Panc1 (cell line): ENCODE measurements around the gene SP100. TPM values are rescaled to one million over a fixed set of nuclear protein-coding genes. Genes with fewer than 3 reads are reported as not detected.

Experiments used
- ATAC-seq: fragments of 200-7000 bp; cut with Tn5 transposase; 2 replicates; pipeline ENCODE4 v1.9.1; 2020; ENCODE audit warnings: mild to moderate bottlenecking, moderate library complexity
- Bru-seq: library from RNA; stranded (reverse); fragments of 400-500 nt; gene quantifications from one replicate; lab custom pipeline; 2021; lab: Mats Ljungman, UMichigan
- BruChase-seq, 2 experiments: library from RNA; stranded (reverse); fragments of 400-500 nt; gene quantifications; one replicate each; lab custom pipeline; 2021; lab: Mats Ljungman, UMichigan
- BruUV-seq: library from RNA; stranded (reverse); fragments of 400-500 nt; replicated peaks from 2 replicates; lab custom pipeline; 2021; lab: Mats Ljungman, UMichigan
- CTCF ChIA-PET: fragments of 300-600 bp; sonication (Branson Sonifier 250); formaldehyde crosslinking; loops from one replicate; lab custom pipeline; 2022; ENCODE audit warnings: antibody characterized with exemption; lab: Charles Lee
- POLR2A ChIA-PET: fragments of 300-600 bp; sonication (Branson Sonifier 250); formaldehyde crosslinking; loops from one replicate; lab custom pipeline; 2022; ENCODE audit warnings: antibody characterized with exemption; lab: Charles Lee
- DNase-seq: peaks from one replicate; pipeline ENCODE4 v3.0.0-alpha.2; 2010; ENCODE audit warnings: low read depth, low spot score
- H3K27ac ChIP-seq: 2 replicates; pipeline ENCODE4 v1.5.1; 2011; ENCODE audit warnings: mild to moderate bottlenecking, low read length, inconsistent platforms
- H3K27me3 ChIP-seq: fragments of 200-500 bp; sonication (Bioruptor generic); 2 replicates; pipeline ENCODE4 v1.6.0; 2014; ENCODE audit warnings: low read length, inconsistent platforms; ENCODE audit not compliant: control insufficient read depth, insufficient read depth
- H3K36me3 ChIP-seq: fragments of 200-500 bp; sonication (Bioruptor generic); 2 replicates; pipeline ENCODE4 v1.5.1; 2014; ENCODE audit warnings: inconsistent platforms, mild to moderate bottlenecking, low read length, moderate library complexity; ENCODE audit not compliant: control insufficient read depth, insufficient read depth
- H3K4me1 ChIP-seq: 2 replicates; pipeline ENCODE4 v1.5.1; 2011; ENCODE audit warnings: inconsistent platforms, mild to moderate bottlenecking, low read length, moderate library complexity; ENCODE audit not compliant: control insufficient read depth, insufficient read depth
- H3K4me3 ChIP-seq, 2 experiments: 2 replicates each; pipeline ENCODE4 v1.5.1; 2011 to 2012; ENCODE audit warnings: low read depth in 2 of 2, low read length in 2 of 2, mild to moderate bottlenecking in 2 of 2, inconsistent platforms in 1 of 2, moderate library complexity in 1 of 2
- H3K9me3 ChIP-seq: fragments of 200-500 bp; sonication (Bioruptor generic); 2 replicates; pipeline ENCODE4 v1.5.1; 2014; ENCODE audit warnings: low read depth, mild to moderate bottlenecking, inconsistent platforms, low read length, moderate library complexity; ENCODE audit not compliant: control insufficient read depth, insufficient read depth
- POLR2AphosphoS5 ChIP-seq: IDR thresholded peaks from 2 replicates; pipeline ENCODE4 v1.6.1; 2012; ENCODE audit warnings: mild to moderate bottlenecking, low read depth, low read length, moderate library complexity
- SIN3A ChIP-seq: IDR thresholded peaks from 2 replicates; pipeline ENCODE4 v1.6.1; 2012; ENCODE audit warnings: low read depth, mild to moderate bottlenecking, low read length, moderate library complexity, borderline replicate concordance; ENCODE audit not compliant: insufficient read depth
- TCF7L2 ChIP-seq: IDR thresholded peaks from 2 replicates; pipeline ENCODE4 v1.6.1; 2011; ENCODE audit warnings: mild to moderate bottlenecking, low read depth, low read length, inconsistent platforms
- in situ Hi-C: cut with HindIII; loops from 2 replicates; pipeline ENCODE4 v1.10.0; 2016; ENCODE audit warnings: low sequenced_read_pairs, low pct_unique_long_range_greater_than_20kb
- intact Hi-C: fragments of 100-400 bp; cut with micrococcal nuclease; formaldehyde crosslinking; loops from one replicate; pipeline ENCODE4 v1.10.0; 2022; ENCODE audit not compliant: unreplicated experiment
- long read RNA-seq: library from polyadenylated mRNA; unstranded; transcript quantifications from one replicate; pipeline ENCODE4 v2.0.0, GENCODE V29; 2021; ENCODE audit not compliant: unreplicated experiment
- polyA plus RNA-seq: library from polyadenylated mRNA; unstranded; fragments of >200 nt; gene quantifications from one replicate; pipeline ENCODE4 v1.2.1, GENCODE V29; 2012; ENCODE audit warnings: missing spikeins; ENCODE audit not compliant: insufficient read length
- total RNA-seq: library from RNA; stranded (reverse); gene quantifications from one replicate; pipeline ENCODE4 v1.2.1, GENCODE V29; 2021; ENCODE audit not compliant: unreplicated experiment
- TF ChIP-seq, protein P1 (sequence below): fragments of 450-650 bp; IDR thresholded peaks from 2 replicates; pipeline ENCODE4 v1.5.1; 2017; ENCODE audit warnings: mild to moderate bottlenecking
- TF ChIP-seq, protein P2 (sequence below), 2 experiments: IDR thresholded peaks; 2 replicates each; pipeline ENCODE4 v1.6.1; 2011 to 2012; ENCODE audit warnings: low read depth in 2 of 2, control low read depth in 1 of 2, low read length in 1 of 2, mild to moderate bottlenecking in 1 of 2, moderate library complexity in 1 of 2; ENCODE audit not compliant: insufficient read depth in 1 of 2

SP100 gene
- total RNA-seq (27.2 TPM), Bru-seq, nascent RNA (percentile 60 among the genes with signal in this experiment), BruChase-seq, experiment 1, labeled RNA remaining after a 2-hour chase (percentile 52 among the genes with signal in this experiment), BruChase-seq, experiment 2, labeled RNA remaining after a 6-hour chase (percentile 55 among the genes with signal in this experiment)
- 18.1 TPM for polyA plus RNA-seq
- long read RNA-seq, transcript SP100-205 (14 exons, 1,802 nt) = minor isoform, 11 of 77 reads
- long read RNA-seq, transcript SP100-204 (15 exons, 1,898 nt) = major isoform, 28 of 77 reads
- long read RNA-seq, partial matches to known transcripts = 12 of 77 reads
- long read RNA-seq, other reads (novel, unspliced or antisense) = 20 of 77 reads

GRCh38 chr2:230416061-230416721, at the start of gene SP100:
Gene SP100 (plus strand): TSS chr2:230416201. CDS start chr2:230416297, 96 bp downstream.
- in situ Hi-C loops (no loop called here), intact Hi-C loops (no loop called here)
- POLR2A ChIA-PET = no interaction called here
- peak within 1 kb of the TSS; percentile 95 for H3K27ac ChIP-seq
- H3K4me1 ChIP-seq = peaks cover 28% of the 10 kb centered on the region
- peak; percentile 33 for DNase-seq
- H3K9me3 ChIP-seq = no peaks in the 10 kb centered on the region
- no peak for TF ChIP-seq SIN3A
- peak; percentile 67 for TF ChIP-seq POLR2AphosphoS5
- TF ChIP-seq, protein P1, sequence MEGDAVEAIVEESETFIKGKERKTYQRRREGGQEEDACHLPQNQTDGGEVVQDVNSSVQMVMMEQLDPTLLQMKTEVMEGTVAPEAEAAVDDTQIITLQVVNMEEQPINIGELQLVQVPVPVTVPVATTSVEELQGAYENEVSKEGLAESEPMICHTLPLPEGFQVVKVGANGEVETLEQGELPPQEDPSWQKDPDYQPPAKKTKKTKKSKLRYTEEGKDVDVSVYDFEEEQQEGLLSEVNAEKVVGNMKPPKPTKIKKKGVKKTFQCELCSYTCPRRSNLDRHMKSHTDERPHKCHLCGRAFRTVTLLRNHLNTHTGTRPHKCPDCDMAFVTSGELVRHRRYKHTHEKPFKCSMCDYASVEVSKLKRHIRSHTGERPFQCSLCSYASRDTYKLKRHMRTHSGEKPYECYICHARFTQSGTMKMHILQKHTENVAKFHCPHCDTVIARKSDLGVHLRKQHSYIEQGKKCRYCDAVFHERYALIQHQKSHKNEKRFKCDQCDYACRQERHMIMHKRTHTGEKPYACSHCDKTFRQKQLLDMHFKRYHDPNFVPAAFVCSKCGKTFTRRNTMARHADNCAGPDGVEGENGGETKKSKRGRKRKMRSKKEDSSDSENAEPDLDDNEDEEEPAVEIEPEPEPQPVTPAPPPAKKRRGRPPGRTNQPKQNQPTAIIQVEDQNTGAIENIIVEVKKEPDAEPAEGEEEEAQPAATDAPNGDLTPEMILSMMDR = no peak
- CTCF ChIA-PET = no interaction called here
- H3K36me3 ChIP-seq = no peaks in the 10 kb centered on the region
- TSS peak; percentile 65 for BruUV-seq
- H3K27me3 ChIP-seq = no peaks in the 10 kb centered on the region
- peak within 1 kb of the TSS; percentile 53 to 70 for H3K4me3 ChIP-seq
- peak; percentile 83 for ATAC-seq

DNA sequence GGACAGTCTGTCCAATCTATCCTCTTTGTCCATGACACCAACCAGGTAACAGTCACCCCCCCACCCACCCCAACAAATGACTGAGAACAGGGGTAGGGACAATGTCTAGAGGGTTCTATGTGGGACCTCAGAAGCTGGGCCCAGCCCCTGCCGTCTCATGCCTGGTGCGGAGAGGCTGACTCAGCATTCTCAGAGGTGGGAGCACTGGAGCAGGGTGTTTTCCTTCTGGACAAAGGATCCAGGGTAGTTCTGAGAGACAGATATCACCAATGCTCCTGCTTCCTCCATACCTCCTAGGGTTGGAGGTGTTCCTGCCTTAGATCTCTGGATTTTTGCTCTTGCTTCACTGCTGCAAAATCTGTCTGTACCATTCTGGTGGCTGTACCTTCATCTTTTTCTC, 33.9 kb upstream of the SP100 start:
- CTCF ChIA-PET = no interaction called here
- Histone ChIP-seq H3K27ac (no peak overlapping the region), H3K9me3 (no peaks in the 10 kb centered on the region), H3K27me3 (no peaks in the 10 kb centered on the region), H3K36me3 (no peaks in the 10 kb centered on the region), H3K4me1 (no peaks in the 10 kb centered on the region), H3K4me3 (no peak overlapping the region)
- no TSS peak for BruUV-seq
- TF ChIP-seq, protein P1 = no peak
- TF ChIP-seq, protein P2, sequence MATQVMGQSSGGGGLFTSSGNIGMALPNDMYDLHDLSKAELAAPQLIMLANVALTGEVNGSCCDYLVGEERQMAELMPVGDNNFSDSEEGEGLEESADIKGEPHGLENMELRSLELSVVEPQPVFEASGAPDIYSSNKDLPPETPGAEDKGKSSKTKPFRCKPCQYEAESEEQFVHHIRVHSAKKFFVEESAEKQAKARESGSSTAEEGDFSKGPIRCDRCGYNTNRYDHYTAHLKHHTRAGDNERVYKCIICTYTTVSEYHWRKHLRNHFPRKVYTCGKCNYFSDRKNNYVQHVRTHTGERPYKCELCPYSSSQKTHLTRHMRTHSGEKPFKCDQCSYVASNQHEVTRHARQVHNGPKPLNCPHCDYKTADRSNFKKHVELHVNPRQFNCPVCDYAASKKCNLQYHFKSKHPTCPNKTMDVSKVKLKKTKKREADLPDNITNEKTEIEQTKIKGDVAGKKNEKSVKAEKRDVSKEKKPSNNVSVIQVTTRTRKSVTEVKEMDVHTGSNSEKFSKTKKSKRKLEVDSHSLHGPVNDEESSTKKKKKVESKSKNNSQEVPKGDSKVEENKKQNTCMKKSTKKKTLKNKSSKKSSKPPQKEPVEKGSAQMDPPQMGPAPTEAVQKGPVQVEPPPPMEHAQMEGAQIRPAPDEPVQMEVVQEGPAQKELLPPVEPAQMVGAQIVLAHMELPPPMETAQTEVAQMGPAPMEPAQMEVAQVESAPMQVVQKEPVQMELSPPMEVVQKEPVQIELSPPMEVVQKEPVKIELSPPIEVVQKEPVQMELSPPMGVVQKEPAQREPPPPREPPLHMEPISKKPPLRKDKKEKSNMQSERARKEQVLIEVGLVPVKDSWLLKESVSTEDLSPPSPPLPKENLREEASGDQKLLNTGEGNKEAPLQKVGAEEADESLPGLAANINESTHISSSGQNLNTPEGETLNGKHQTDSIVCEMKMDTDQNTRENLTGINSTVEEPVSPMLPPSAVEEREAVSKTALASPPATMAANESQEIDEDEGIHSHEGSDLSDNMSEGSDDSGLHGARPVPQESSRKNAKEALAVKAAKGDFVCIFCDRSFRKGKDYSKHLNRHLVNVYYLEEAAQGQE (IDR thresholded peaks at IDR 0.05; ENCODE audit: insufficient read depth in 1 of 2, low read depth in 2 of 2, low read length in 1 of 2) = no peak
- TF ChIP-seq TCF7L2 = no peak
- no peak for TF ChIP-seq SIN3A
- no peak for TF ChIP-seq POLR2AphosphoS5
- POLR2A ChIA-PET = interaction anchor here (0.6 kb wide), 1 partner anchor 1472 kb away, joined by 12 read pairs; no protein-coding TSS in a partner anchor
- in situ Hi-C loops = no loop called here
- intact Hi-C loops = no loop called here
- ATAC-seq (no peak), DNase-seq (no peak)
